HCT116 (cell line): Measurements from ENCODE around the gene MSI2. TPM values are rescaled to one million over a fixed set of nuclear protein-coding genes. Genes with fewer than 3 reads are reported as not detected.

ENCODE experiments used
- ATAC-seq: fragments of 200-7000 bp; cut with Tn5 transposase; 2 replicates; pipeline ENCODE4 v1.9.1; 2020; ENCODE audit warnings: mild to moderate bottlenecking, moderate library complexity
- BruUV-seq: library from RNA; stranded (reverse); fragments of 400-500 nt; replicated peaks from 2 replicates; lab custom pipeline; 2021; lab: Mats Ljungman, UMichigan
- CTCF ChIA-PET: fragments of 300-600 bp; sonication (Branson Sonifier 250); formaldehyde crosslinking; loops from one replicate; lab custom pipeline; 2021; ENCODE audit warnings: antibody characterized with exemption; lab: Charles Lee
- POLR2A ChIA-PET: fragments of 300-600, 350-600 bp; sonication (Branson Sonifier 250); formaldehyde crosslinking; loops from one replicate; lab custom pipeline; 2021; ENCODE audit warnings: antibody characterized with exemption; lab: Charles Lee
- RAD21 ChIA-PET, 2 experiments: fragments of 300-600 bp; sonication (Branson Sonifier 250); formaldehyde crosslinking; loops; one replicate each; lab custom pipeline; 2023; ENCODE audit warnings: low total read pairs in 2 of 2; ENCODE audit not compliant: uncharacterized antibody in 2 of 2, unreplicated experiment in 2 of 2, low non-redundant PET in 1 of 2; lab: Charles Lee
- DNase-seq: peaks from one replicate; pipeline ENCODE4 v3.0.0-alpha.2; 2010; ENCODE audit warnings: low read depth, low spot score
- H2AFZ ChIP-seq: fragments of 200-600 bp; shearing (Covaris generic), sonication (generic); 2 replicates; pipeline ENCODE4 v1.6.1; 2017; ENCODE audit warnings: low read depth, mixed run types, mixed read lengths, antibody characterized with exemption, low read length; ENCODE audit not compliant: poor library complexity, severe bottlenecking
- H3K27ac ChIP-seq: 2 replicates; pipeline ENCODE4 v1.5.1; 2012; ENCODE audit warnings: low read depth, low read length
- H3K27me3 ChIP-seq: fragments of 200-600 bp; sonication (generic); 2 replicates; pipeline ENCODE4 v1.6.1; 2016; ENCODE audit warnings: mixed run types, low read length, mixed read lengths; ENCODE audit not compliant: insufficient read depth
- H3K36me3 ChIP-seq, 2 experiments: fragments of 200-500 bp in 1 of 2; fragments of 200-600 bp in 1 of 2; sonication (Bioruptor generic) in 1 of 2; sonication (generic) in 1 of 2; 2 replicates each; pipeline versions ENCODE4 v1.5.1 to v1.6.1; 2014 to 2016; ENCODE audit warnings: low read length in 2 of 2, inconsistent platforms in 1 of 2, mixed read lengths in 1 of 2, mixed run types in 1 of 2; ENCODE audit not compliant: insufficient read depth in 2 of 2, control insufficient read depth in 1 of 2
- H3K4me1 ChIP-seq, 2 experiments: fragments of 200-600 bp in 1 of 2; sonication (generic) in 1 of 2; 2 replicates each; pipeline versions ENCODE4 v1.5.1 to v1.6.1; 2012 to 2017; ENCODE audit warnings: low read length in 2 of 2, inconsistent platforms in 1 of 2, mild to moderate bottlenecking in 1 of 2, mixed read lengths in 1 of 2, mixed run types in 1 of 2, moderate library complexity in 1 of 2; ENCODE audit not compliant: insufficient read depth in 2 of 2, control insufficient read depth in 1 of 2
- H3K4me2 ChIP-seq: fragments of 200-600 bp; sonication (generic); 2 replicates; pipeline ENCODE4 v1.6.1; 2017; ENCODE audit warnings: mixed run types, low read length, mixed read lengths
- H3K4me3 ChIP-seq, 2 experiments: fragments of 200-600 bp in 1 of 2; sonication (generic) in 1 of 2; replicated peaks in 1 of 2; 2 replicates each; pipeline ENCODE4 v1.5.1; 2011 to 2016; ENCODE audit warnings: low read length in 2 of 2, control low read depth in 1 of 2, low read depth in 1 of 2, mild to moderate bottlenecking in 1 of 2, mixed read lengths in 1 of 2, mixed run types in 1 of 2
- H3K79me2 ChIP-seq: fragments of 200-600 bp; sonication (generic); 2 replicates; pipeline ENCODE4 v1.6.1; 2017; ENCODE audit warnings: mild to moderate bottlenecking, mixed run types, low read length, moderate library complexity, mixed read lengths; ENCODE audit not compliant: insufficient read depth
- H3K9ac ChIP-seq: fragments of 200-600 bp; sonication (generic); 2 replicates; pipeline ENCODE4 v1.6.1; 2016; ENCODE audit warnings: low read length, mixed read lengths
- H3K9me2 ChIP-seq: fragments of 200-600 bp; sonication (generic), shearing (Covaris generic); 2 replicates; pipeline ENCODE4 v1.6.1; 2017; ENCODE audit warnings: mixed run types, mild to moderate bottlenecking, moderate library complexity; ENCODE audit not compliant: insufficient read depth
- H3K9me3 ChIP-seq, 2 experiments: fragments of 200-500 bp in 1 of 2; fragments of 200-600 bp in 1 of 2; sonication (Bioruptor generic) in 1 of 2; sonication (generic) in 1 of 2; 2 replicates each; pipeline ENCODE4 v1.6.1; 2014 to 2017; ENCODE audit warnings: low read length in 2 of 2, mixed read lengths in 2 of 2, inconsistent platforms in 1 of 2, low read depth in 1 of 2, mild to moderate bottlenecking in 1 of 2, mixed run types in 1 of 2, moderate library complexity in 1 of 2; ENCODE audit not compliant: control insufficient read depth in 1 of 2, insufficient read depth in 1 of 2
- H4K20me1 ChIP-seq: fragments of 200-600 bp; sonication (generic), shearing (Covaris generic); 2 replicates; pipeline ENCODE4 v1.6.1; 2017; ENCODE audit warnings: mixed run types, mild to moderate bottlenecking, moderate library complexity; ENCODE audit not compliant: insufficient read depth
- ATF3 ChIP-seq: IDR thresholded peaks from 2 replicates; pipeline ENCODE4 v1.6.1; 2012
- CEBPB ChIP-seq: IDR thresholded peaks from 2 replicates; pipeline ENCODE4 v1.6.1; 2012; ENCODE audit warnings: low read depth
- CTCF ChIP-seq, 3 experiments: fragments of 200-600 bp in 1 of 3; sonication (generic) in 1 of 3; IDR thresholded peaks in 2 of 3; conservative IDR thresholded peaks in 1 of 3; 2 replicates each; pipeline ENCODE4 v1.5.1; 2012 to 2017; ENCODE audit warnings: low read depth in 2 of 3, low read length in 2 of 3, antibody characterized with exemption in 1 of 3, borderline replicate concordance in 1 of 3, control low read depth in 1 of 3, mild to moderate bottlenecking in 1 of 3, mixed read lengths in 1 of 3, mixed run types in 1 of 3, moderate library complexity in 1 of 3; ENCODE audit not compliant: insufficient read depth in 1 of 3
- EGR1 ChIP-seq: IDR thresholded peaks from 2 replicates; pipeline ENCODE4 v1.6.1; 2012; ENCODE audit warnings: low read depth
- ELF1 ChIP-seq: IDR thresholded peaks from 2 replicates; pipeline ENCODE4 v1.6.1; 2012; ENCODE audit warnings: low read depth, borderline replicate concordance
- EZH2 ChIP-seq: fragments of 200-600 bp; sonication (generic); IDR thresholded peaks from 2 replicates; pipeline ENCODE4 v1.6.1; 2017; ENCODE audit warnings: antibody characterized with exemption, mixed run types
- FOSL1 ChIP-seq: IDR thresholded peaks from 2 replicates; pipeline ENCODE4 v1.6.1; 2012; ENCODE audit warnings: low read depth
- JUND ChIP-seq: IDR thresholded peaks from 2 replicates; pipeline ENCODE4 v1.6.1; 2012
- MAX ChIP-seq: IDR thresholded peaks from 2 replicates; pipeline ENCODE4 v1.6.1; 2012
- POLR2AphosphoS5 ChIP-seq: IDR thresholded peaks from 2 replicates; pipeline ENCODE4 v1.6.1; 2011; ENCODE audit warnings: mild to moderate bottlenecking, low read depth, low read length, moderate library complexity
- REST ChIP-seq: IDR thresholded peaks from 2 replicates; pipeline ENCODE4 v1.6.1; 2012; ENCODE audit warnings: low read depth
- SIN3A ChIP-seq: IDR thresholded peaks from 2 replicates; pipeline ENCODE4 v1.6.1; 2012; ENCODE audit warnings: low read depth
- SP1 ChIP-seq: IDR thresholded peaks from 2 replicates; pipeline ENCODE4 v1.6.1; 2012; ENCODE audit warnings: low read depth
- SRF ChIP-seq: IDR thresholded peaks from 2 replicates; pipeline ENCODE4 v1.6.1; 2012; ENCODE audit warnings: low read depth
- TCF7L2 ChIP-seq: IDR thresholded peaks from 2 replicates; pipeline ENCODE4 v1.7.0; 2011; ENCODE audit warnings: borderline replicate concordance, inconsistent platforms; ENCODE audit not compliant: insufficient read depth, insufficient read length; ENCODE audit errors: extremely low read depth
- YY1 ChIP-seq: IDR thresholded peaks from 2 replicates; pipeline ENCODE4 v1.6.1; 2011; ENCODE audit warnings: low read length, low read depth, moderate library complexity, mild to moderate bottlenecking; ENCODE audit not compliant: insufficient replicate concordance; ENCODE audit errors: extremely low read depth
- intact Hi-C: fragments of 100-400 bp; cut with micrococcal nuclease; formaldehyde crosslinking; loops from 2 replicates; pipeline ENCODE4 v1.10.0; 2022
- total RNA-seq: library from RNA; stranded (reverse); gene quantifications from one replicate; pipeline ENCODE4 v1.2.1, GENCODE V29; 2021; ENCODE audit not compliant: unreplicated experiment

The MSI2 gene
- total RNA-seq, 1 experiment from 2014 or later: 137 TPM

- DNase-seq (no peak), ATAC-seq (no peak)
- no peak for TF ChIP-seq YY1
- TF ChIP-seq ATF3: no peak
- TF ChIP-seq SRF: no peak
- no peak for TF ChIP-seq CEBPB
- no peak for TF ChIP-seq POLR2AphosphoS5
- no peak for TF ChIP-seq SIN3A
- no peak for TF ChIP-seq REST
- no peak for TF ChIP-seq MAX
- TF ChIP-seq EZH2: no peak
- TF ChIP-seq FOSL1: no peak
- no peak for TF ChIP-seq ELF1
- no peak for TF ChIP-seq EGR1
- TF ChIP-seq JUND: no peak
- TF ChIP-seq TCF7L2: no peak
- no peak for TF ChIP-seq CTCF (IDR thresholded peaks at IDR 0.05 in 2 of 3, conservative IDR thresholded peaks at IDR 0.05 in 1 of 3; ENCODE audit: borderline replicate concordance in 1 of 3, insufficient read depth in 1 of 3, low read depth in 2 of 3, low read length in 2 of 3)
- TF ChIP-seq SP1: no peak
- Histone ChIP-seq H3K79me2 (no peaks in the 10 kb centered on the region; the same call in 1 of the 2 replicates), H3K4me2 (no peak overlapping the region), H3K4me3 (no peak overlapping the region), H3K9ac (no peak overlapping the region), H3K4me1 (no peaks in the 10 kb centered on the region), H3K27me3 (no peaks in the 10 kb centered on the region), H2AFZ (no peak overlapping the region), H3K27ac (no peak overlapping the region), H3K36me3 (no peaks in the 10 kb centered on the region), H3K9me3 (no peaks in the 10 kb centered on the region), H4K20me1 (no peaks in the 10 kb centered on the region; the same call in 1 of the 2 replicates), H3K9me2 (no peaks in the 10 kb centered on the region)
- intact Hi-C loops: no loop called here
- POLR2A ChIA-PET: no interaction called here
- BruUV-seq: no TSS peak
- RAD21 ChIA-PET: no interaction called here
- CTCF ChIA-PET: interaction anchor here (0.6 to 1.2 kb wide), 2 partner anchors 226 to 240 kb away, joined by 3 to 4 read pairs; no protein-coding TSS in a partner anchor
These were observed 212.8 kb downstream of the MSI2 start for GRCh38 chr17:57468932-57469775.
